ENCODE results near the gene SS18L1.

Gene SS18L1

GRCh38 chr20:62198931-62199330, 55.4 kb downstream of the SS18L1 start:
- no peak for DNase-seq

DNA sequence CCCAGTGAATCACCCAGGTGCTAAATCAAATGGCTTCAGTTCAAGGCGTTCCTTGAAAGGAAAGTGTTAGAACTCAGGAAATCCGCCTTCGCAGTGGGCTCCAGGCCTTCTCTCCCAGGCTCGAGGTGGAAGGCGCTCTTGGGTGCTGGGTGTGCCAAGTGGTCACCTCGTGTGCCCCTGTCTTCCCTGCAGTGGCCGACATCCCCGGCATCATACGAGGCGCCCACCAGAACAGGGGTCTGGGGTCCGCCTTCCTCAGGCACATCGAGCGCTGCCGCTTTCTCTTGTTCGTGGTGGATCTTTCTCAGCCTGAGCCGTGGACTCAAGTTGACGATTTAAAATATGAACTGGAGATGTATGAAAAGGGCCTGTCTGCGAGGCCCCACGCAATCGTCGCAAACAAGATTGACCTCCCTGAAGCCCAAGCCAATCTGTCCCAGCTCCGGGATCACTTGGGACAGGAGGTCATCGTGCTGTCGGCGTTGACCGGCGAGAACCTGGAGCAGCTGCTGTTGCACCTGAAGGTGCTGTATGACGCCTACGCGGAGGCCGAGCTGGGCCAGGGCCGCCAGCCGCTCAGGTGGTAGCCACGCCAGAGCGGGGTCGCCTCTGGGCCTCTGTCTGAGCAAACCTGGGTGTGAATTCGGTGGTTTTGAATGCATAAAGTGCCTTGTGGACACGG, 57.1 kb downstream of the SS18L1 start:
- no peak for DNase-seq

GRCh38 chr20:62201173-62202082, 57.9 kb downstream of the SS18L1 start:
- DNase-seq, result no peak

DNA sequence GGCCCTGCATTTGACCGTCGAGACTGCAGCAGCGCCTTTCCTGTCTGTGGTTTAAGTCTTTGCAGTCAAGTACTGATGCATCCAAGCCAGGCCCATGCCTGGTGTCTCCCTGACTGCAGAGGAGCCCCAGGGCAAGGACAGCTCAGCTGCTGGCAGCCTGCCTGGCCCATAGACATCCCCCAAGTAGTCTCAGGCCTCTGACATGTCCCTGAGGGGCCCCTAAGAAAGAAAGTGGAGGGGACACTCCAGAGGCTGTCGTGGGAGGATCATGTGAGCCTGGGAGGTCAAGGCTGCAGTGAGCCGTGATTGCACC, 58.5 kb downstream of the SS18L1 start:
- DNase-seq, result no peak

DNA sequence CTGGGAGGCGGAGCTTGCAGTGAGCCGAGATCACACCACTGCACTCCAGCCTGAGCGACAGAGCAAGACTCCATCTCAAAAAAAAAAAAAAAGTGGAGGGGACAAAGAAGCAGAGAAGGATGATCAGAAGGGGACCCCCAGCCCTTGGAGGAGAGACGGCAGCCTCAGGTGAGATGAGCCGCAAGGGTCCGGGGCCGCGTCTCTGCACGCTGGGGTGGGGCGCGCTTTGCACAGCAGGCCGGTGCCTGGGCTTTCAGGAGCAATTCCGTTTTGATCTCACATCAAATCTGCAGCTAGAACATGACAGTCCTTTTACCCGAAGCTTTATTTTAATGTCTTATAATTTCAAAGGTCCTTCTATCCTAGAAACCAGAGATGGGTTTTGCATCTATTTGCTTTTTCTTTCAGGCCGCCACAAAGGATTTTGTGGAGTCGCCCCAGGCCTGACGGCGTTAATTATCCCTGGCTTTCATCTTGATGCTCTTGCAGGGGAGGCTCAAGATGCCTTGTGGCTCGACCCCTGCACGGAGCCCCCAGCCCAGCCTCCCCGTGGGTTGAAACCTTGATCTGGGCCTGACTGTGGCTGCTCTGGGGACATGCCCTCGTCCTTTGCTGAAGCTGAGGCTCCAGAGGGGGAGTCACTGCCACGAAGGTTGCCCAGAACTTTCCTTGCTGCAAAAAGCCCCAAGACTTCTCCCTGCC, 59.3 kb downstream of the SS18L1 start:
- DNase-seq, result no peak

- no peak for DNase-seq
These were observed 59.9 kb downstream of the SS18L1 start for GRCh38 chr20:62203378-62204030.

DNA sequence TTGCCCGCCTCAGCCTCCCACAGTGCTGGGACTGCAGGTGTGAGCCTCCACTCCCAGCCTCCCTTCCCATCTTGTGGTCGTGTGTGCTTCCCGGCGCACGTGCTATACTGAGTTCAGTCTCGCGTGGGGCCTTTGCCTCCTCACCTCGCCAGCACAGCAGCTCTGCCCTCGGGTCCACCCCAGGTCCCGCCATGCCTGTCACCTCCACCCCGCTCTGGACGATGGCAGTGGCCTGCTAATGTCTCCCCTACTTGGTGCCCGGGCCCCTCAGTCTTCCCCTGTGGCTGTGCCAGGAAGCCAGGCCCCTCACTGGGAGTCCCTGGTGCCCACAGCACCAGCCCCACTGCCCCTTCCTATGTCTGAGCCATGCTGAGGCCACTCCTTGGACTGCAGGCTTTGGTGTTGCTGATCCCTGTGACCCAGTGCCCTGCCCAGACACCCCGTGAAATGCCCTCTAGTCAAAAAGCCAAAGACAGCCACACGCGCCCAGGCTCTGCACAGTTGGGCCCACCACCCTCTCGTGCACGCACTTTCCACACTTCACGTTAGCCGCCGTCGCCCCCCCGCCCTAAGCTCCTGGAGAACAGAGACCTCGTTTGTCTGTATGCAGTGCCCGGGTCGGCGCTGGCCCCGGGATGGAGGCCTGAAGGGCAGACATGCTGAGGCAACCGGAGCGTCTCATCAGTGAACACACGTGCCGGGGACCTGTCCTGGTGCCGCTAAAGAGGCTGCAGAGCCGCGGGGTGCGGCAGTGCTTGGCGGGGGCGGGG, 62.2 kb downstream of the SS18L1 start:
- DNase-seq, result no peak

DNA sequence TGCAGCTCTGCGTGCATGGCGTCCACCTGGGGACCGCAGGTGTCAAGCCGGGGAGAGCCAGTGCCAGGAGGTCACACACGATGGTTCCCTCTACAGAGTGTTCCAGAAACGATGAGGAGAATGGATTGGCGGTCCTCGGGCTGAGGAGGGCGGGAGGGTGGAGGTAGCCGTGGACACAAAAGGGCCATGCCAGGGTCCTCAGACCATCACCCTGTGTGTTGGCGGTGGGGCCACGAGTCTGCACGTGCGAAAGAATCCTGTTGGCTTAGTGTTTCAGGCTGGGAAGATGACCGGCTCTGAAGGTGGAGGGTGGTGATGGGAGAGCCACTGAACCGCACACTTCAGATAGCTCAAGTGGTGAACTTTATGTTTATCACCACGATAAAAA, 62.8 kb downstream of the SS18L1 start:
- no peak for DNase-seq

GRCh38 chr20:62208061-62208794, 64.7 kb downstream of the SS18L1 start:
- no peak for DNase-seq

DNA sequence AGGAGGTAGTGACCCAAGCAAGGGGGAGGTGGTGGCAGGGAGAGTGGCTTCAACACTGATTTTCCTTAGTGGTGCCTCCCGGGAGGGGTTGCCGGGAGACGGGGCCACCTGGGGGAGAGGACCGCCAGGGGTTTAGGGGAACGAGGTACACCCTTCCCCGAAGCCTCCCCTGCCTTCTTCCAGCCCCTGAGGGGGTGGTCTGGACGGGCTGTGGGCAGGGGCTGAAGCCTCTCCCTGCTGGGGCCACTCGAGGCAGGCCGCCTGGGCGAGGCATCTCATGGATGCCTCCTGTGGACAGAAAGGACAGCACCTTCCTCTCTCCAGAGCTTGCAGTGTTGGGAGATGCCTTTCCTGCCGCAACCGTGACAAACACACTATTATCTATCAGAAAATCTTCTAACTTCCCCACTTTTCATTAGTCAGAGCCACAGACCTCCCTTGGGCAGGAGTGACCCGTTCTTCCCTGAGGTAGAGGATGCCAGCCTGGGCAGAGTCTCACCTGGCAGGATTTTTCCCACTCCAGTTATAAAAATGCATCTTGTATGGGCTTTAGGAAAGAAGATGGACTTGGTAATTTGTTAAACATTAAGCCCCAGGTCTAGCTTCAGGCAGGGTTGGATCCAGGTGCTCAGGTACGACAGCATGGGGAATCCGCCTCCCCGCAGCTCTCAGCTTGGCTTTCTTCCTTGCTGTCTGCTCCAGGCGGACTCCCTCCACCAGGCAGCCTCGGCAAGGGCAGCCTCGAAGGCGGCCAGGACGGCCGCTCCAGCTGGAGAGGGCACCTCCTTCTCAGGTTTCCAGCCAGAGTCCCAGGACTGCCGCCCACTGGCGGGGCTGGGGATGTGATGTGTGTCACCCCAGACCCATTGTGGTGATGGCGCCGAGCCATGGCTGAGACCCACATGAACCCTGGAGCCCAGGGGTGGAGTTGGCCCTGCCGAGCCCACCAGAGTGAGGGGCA, 65.5 kb downstream of the SS18L1 start:
- no peak for DNase-seq

DNA sequence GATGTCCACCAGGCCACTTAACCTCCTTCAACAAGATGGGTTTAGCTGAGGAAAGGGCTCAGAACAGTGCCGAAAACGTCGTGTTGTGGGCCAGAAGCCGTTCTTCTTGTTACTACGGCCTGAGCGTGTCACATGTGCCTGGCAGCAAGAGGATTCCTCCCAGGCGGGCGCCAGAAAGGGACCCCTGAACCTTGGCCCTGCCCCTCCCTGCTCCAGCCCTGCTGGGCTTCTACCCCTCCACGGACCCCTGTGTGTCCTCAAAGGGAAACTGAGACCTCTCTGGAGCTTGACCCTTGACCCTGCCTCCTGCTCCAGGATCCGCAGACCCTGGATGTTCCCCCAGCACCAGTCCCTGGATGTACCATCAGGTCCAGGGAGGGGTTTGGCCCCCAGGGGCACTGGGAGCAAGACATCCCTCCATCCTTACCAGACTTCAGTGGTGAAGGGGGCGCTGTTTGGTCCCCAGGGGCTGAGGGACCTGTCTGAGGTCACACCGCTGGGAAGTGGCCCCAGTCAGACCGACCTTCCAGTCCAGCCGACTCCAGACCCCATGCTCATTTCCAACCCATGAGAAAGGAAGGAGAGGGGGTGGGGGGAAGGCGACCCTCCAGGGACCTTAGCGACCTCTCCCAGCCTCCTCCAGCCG, 66.4 kb downstream of the SS18L1 start:
- DNase-seq, result no peak

DNA sequence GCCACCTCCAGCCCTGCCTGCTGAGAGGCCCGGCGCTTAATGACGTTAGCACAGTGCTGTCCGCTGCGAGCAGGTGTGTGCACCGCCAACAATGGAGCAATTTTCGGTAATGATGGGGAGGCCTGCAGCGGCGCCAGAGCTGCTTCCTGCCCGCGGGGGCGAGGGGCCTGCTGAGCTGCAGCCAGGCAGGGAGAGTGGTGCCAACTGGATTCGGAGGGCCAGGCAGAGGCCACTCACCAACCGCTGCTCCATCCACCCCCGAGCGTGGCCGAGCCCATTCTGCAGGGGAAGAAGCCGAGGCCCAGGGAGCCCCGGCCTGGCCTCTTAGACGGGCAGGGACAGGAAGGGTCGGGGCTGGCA, 66.9 kb downstream of the SS18L1 start:
- DNase-seq, result no peak

DNA sequence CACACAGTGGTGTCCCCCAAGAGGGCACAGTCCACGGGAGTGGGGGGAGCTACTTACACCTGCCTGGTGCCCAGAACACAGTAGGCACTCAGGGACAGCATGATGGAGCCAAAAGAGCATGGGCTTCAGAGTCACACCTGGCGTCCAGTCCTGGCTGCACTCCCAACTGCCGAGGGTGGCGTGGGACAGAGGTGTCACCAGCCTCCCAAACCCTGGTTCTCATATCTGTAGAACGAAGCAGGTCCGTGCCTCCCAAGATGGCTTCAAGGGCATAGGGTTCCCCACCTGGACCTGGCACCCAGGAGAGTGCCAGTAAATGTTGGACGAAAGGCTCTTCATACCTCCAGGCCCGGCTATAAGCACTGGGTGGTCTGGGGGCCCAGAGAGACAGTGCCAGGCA, 67.6 kb downstream of the SS18L1 start:
- DNase-seq, result no peak

- DNase-seq, result no peak
These were observed 68.3 kb downstream of the SS18L1 start for GRCh38 chr20:62211769-62212288.

DNA sequence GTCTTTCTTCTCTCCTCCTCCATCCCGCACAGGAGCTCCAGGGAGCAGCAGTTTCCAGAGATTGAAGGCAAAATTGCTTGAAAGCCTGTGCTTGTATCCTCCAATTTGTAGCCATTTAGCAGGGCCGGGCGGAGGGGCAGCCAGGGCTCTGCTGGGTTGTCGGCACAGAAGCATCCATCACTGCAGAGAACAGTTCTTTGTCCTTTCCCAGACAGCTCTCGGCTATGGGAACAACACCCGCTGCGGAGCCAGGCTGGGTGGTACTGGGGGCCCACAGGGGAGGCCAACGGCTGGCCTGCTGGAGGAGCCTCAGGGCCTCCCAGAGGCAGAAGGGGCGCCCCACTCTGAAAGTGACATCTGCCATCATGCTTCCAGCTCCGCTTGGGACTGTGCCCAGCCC, 68.7 kb downstream of the SS18L1 start:
- DNase-seq, result no peak

GRCh38 chr20:62214067-62214466, 70.5 kb downstream of the SS18L1 start:
- no peak for DNase-seq

DNA sequence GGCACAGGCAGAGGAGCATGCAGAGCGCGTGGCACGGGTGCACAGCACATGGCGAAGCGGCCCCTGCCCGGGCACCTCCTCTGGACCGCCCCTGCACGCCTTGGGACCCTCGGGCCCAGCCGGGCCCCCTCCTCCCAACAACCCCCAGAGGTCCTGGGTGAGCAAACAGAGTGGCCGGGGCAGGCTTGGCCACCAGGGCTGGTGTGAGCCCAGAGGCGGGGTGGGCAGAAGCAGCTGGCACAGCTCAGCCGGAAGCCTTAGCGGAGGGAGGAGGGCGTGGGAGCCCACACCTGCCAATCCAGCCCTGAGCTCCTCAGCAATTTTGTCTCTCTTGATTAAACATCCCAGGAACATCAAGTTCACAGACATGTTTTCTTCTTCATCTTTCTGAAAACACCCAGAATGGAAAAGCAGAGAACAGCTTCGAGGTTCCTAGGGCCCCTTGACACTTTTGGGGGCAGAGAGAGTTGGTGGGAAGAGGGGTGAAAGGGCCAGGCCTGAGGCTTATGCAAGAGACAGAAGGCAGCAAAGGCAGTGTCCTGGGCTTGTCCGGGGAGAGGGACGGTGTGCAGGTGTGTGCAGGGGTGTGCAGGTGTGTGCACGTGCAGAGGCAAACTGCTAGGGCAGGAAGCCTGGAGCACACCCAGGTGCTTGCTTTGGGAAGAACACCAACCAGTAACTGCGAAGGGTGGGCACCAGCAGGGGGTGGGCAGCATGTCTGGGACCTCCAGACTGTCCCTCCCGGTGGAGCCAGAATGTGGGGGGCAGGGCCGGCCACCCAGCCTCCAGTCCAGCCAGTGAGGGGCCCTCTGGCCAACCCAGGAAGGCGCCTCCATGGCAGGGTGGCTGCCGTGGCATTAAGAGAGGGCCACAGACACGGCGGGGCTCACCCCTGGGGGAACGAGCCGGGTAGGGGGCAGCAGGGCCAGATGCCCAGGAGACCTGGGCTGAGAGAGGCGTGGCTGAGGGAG, 71.7 kb downstream of the SS18L1 start:
- DNase-seq, result no peak

GRCh38 chr20:62215991-62216635, 72.5 kb downstream of the SS18L1 start:
- no peak for DNase-seq
